ENCODE data around the gene PRKAR1B. TPM values are rescaled to one million over a fixed set of nuclear protein-coding genes. Genes with fewer than 3 reads are reported as not detected.

PRKAR1B gene
- total and polyA plus RNA-seq, 7 donors, result 9.5 to 26.6 (median 11.4) TPM

DNA sequence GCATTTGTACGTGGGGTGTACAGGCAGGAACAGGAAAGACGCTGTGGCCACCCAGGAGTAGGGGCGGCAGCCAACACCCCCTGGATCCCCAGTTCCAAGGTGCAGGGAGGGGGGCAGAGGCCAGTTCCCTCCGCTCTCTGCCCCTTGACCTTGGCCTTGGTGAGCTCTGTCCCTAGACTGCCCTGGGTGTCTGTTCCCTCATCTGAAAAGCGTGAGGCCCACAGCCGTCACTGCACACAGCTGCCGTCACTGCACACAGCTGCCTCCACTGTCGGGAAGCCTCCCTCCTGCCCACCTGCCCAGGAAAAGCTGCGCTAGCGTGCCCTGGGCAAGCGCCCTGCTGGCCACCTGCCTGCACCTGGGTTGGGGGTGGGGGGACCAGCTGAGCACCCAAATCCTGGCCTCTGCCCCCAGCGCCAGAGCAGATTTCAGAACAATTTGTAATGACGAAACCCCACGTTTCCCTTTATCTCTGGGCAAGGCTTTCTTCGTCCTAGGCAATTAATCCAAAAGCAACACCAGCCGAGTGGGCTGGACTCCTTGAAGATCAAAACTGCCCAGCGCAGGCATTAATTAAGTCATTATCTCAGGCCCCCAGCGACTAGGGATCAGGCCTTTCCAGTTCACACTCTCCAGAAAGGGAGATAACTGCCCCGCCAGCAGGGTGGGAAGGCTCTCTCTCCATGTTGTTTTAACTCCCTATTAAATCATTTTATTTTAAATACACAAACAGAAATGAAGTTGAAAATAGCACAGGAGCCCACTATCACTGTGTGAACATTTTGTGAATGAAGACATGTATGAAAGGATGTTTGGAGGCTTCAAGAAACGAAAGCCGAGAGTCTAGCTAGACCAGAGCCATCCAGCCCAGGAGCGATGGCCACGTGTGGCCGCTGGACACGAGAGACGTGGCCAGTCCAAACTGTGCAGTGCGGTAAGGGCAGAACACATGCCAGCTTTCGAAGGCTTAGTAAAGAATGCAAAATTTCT lies 203.4 kb downstream of the PRKAR1B start:
- H3K27me3 ChIP-seq, result peaks cover 0 to 25% (median 4%) of the 10 kb centered on the region in 3 donors
- intact Hi-C loops (cut with DNase I), result loop anchor here (5.0 kb wide), 1 partner anchor 189 kb away; no protein-coding TSS in a partner anchor

DNA sequence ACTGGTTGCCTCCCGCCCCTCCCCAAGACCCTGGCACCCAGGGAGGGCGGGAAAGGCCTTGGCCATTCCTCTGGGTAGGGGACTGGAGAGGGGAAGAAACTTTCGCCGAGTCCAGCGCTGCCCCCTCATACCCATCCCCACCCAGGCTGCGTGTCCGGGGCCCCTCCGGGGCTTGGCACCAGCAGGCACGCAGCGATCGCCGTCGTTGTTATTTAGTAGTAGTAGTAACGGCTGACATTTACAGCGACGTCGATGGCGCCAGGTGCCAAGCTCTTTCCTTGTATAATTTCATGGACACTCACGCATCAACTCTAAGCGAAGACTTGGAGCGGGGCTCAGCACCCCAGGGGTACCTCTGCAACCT lies 204.1 kb downstream of the PRKAR1B start:
- TF ChIP-seq POLR2A (IDR thresholded peaks at IDR 0.05) (no peak), EP300 (IDR thresholded peaks at IDR 0.05) (no peak), POLR2AphosphoS5 (IDR thresholded peaks at IDR 0.05) (no peak)
- TF ChIP-seq, protein P1, sequence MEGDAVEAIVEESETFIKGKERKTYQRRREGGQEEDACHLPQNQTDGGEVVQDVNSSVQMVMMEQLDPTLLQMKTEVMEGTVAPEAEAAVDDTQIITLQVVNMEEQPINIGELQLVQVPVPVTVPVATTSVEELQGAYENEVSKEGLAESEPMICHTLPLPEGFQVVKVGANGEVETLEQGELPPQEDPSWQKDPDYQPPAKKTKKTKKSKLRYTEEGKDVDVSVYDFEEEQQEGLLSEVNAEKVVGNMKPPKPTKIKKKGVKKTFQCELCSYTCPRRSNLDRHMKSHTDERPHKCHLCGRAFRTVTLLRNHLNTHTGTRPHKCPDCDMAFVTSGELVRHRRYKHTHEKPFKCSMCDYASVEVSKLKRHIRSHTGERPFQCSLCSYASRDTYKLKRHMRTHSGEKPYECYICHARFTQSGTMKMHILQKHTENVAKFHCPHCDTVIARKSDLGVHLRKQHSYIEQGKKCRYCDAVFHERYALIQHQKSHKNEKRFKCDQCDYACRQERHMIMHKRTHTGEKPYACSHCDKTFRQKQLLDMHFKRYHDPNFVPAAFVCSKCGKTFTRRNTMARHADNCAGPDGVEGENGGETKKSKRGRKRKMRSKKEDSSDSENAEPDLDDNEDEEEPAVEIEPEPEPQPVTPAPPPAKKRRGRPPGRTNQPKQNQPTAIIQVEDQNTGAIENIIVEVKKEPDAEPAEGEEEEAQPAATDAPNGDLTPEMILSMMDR (IDR thresholded peaks at IDR 0.05), result no peak
- 13 to 27% methylated on average over 21 of the region's 21 CpGs for WGBS, 2 donors
- DNase-seq, result no peak
- peak overlapping the region in 1 of 4 donors; percentile 97 for H3K27ac ChIP-seq
- peaks cover 0 to 42% (median 34%) of the 10 kb centered on the region in 4 donors for H3K4me1 ChIP-seq
- H3K36me3 ChIP-seq, result no peaks in the 10 kb centered on the region
- no peaks in the 10 kb centered on the region for H3K9me3 ChIP-seq
- intact Hi-C loops (cut with DNase I), result loop anchor here (5.0 kb wide), 1 partner anchor 189 kb away; no protein-coding TSS in a partner anchor
- H3K27me3 ChIP-seq, result peaks cover 0 to 25% (median 4%) of the 10 kb centered on the region in 3 donors
- peak overlapping the region in 3 of 4 donors; percentile 42 to 53 (median 49) for H3K4me3 ChIP-seq

More for the DNA sequence above, 203.4 kb downstream of the PRKAR1B start:
- Histone ChIP-seq H3K4me3 (no peak overlapping the region), H3K4me1 (peaks cover 0 to 35% (median 30%) of the 10 kb centered on the region in 4 donors), H3K36me3 (no peaks in the 10 kb centered on the region), H3K27ac (no peak overlapping the region), H3K9me3 (no peaks in the 10 kb centered on the region)
- TF ChIP-seq POLR2A (IDR thresholded peaks at IDR 0.05) (no peak), EP300 (IDR thresholded peaks at IDR 0.05) (no peak), POLR2AphosphoS5 (IDR thresholded peaks at IDR 0.05) (no peak)
- TF ChIP-seq, protein P1 (IDR thresholded peaks at IDR 0.05), result no peak
- DNase-seq, result no peak
- 80 to 81% methylated on average over 28 of the region's 28 CpGs for WGBS, 2 donors

DNA sequence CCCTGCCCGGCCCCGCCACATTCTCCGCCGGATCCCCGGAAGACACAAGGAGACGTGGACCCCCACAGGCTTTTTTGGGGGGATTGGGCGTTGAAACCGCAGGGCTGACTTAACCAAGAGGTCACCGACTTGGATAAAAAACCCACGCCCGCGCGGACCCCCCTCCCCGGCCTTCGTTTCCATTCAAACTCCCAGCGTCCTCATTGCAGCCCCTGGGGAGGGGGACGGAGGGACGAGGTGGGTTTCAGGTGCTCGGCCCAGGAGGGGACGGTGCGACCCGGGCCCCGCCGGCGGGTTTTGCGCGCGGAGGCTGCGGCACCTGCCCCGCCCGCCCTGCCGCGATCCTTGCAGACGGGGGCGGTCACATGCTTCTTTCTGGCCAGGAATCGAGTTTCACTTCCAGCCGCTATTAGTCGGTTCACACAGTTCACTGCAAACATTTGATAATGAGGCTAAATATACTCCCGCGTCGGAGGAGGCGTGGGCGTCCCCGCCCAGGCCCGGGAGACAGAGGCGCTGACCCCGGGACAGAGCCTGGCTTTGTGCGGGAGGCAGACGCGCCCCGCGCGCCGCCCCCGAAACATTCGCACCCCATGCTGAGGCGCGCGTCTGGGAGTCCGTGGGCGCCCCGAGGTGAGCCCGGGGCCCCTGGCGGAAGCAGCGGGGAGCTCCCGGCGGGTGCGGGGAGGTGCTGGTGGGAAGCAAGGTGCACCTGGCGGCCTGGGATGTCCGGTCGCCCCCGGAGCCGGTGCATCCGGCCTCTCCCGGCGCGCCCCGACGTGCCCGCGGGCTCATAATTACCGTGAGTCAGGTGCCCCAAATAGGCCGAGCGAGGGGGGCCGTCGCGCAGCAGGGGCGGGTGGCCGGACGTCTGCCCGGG lies 204.8 kb downstream of the PRKAR1B start:
- Histone ChIP-seq H3K4me3 (peak overlapping the region; percentile 36 to 53 (median 46)), H3K36me3 (no peaks in the 10 kb centered on the region), H3K4me1 (peaks cover 0 to 42% (median 34%) of the 10 kb centered on the region in 4 donors), H3K9me3 (no peaks in the 10 kb centered on the region), H3K27me3 (peaks cover 0 to 25% (median 4%) of the 10 kb centered on the region in 3 donors), H3K27ac (peak overlapping the region in 3 of 4 donors; percentile 3 to 97 (median 96))
- intact Hi-C loops (cut with DNase I), result loop anchor here (5.0 kb wide), 1 partner anchor 190 kb away; no protein-coding TSS in a partner anchor
- DNase-seq, result no peak
- 1% methylated on average over 91 of the region's 91 CpGs for WGBS, 2 donors
- TF ChIP-seq POLR2A (IDR thresholded peaks at IDR 0.05), result no peak
- no peak for TF ChIP-seq EP300 (IDR thresholded peaks at IDR 0.05)
- TF ChIP-seq POLR2AphosphoS5 (IDR thresholded peaks at IDR 0.05), result peak in 2 of 4 donors; percentile 4 to 21

DNA sequence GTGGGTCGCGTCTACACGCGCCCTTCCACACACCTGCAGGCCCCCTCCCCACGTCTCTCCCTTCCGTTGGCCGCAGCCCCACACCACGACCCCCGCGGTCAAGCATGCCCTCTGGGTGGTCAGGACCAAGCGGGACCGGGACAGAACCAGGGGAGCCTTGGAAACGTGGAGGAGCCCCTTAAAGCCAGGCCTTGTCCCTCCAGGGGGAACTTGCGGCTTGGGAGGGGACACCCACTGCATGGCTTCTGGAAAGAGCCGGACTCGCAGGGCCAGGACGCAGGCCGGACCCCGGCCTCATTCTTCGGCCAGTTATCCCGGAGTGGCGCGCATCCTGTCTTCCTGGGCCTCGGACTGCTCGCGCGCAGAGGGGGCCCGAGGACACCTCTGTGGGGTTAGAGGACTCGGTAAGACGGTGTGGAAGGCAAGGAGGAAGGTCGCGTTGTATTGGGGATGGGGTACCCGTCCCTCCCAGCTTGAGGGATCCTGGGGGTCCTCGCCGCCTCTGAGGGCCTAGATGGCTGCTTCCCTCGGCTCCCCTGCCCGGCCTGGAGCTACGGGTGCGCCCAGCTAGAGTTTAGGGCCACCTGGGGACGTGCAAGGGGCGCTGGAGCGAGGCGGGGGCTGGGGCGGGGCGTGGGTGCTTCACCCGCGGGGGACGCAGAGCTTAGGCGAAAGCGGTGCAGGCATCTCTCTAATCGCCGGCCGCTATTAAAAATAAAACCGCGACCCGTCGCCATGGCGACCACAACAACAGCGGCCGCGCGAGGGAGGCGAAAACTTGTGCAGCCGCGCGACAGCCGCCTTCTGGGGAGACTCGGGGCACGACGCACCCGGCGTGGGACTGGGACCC lies 205.6 kb downstream of the PRKAR1B start:
- Histone ChIP-seq H3K9me3 (no peaks in the 10 kb centered on the region), H3K36me3 (no peaks in the 10 kb centered on the region), H3K27ac (peak overlapping the region in 3 of 4 donors; percentile 3 to 97 (median 96)), H3K4me3 (peak overlapping the region; percentile 36 to 53 (median 46)), H3K4me1 (peaks cover 0 to 46% (median 37%) of the 10 kb centered on the region in 4 donors), H3K27me3 (peaks cover 0 to 25% (median 4%) of the 10 kb centered on the region in 3 donors)
- no peak for DNase-seq
- TF ChIP-seq, protein P1 (IDR thresholded peaks at IDR 0.05), result no peak
- TF ChIP-seq EP300 (IDR thresholded peaks at IDR 0.05) (no peak), POLR2AphosphoS5 (IDR thresholded peaks at IDR 0.05) (no peak), POLR2A (IDR thresholded peaks at IDR 0.05) (no peak)
- 3 to 5% methylated on average over 72 of the region's 72 CpGs for WGBS, 2 donors
- intact Hi-C loops (cut with DNase I), result loop anchor here (5.0 kb wide), 1 partner anchor 191 kb away; no protein-coding TSS in a partner anchor

Data from sigmoid colon (tissue), 7 donors.